Left hindlimb (tissue), 1 donor: ENCODE results near the gene AP3D1.

Experiments
- DNase-seq: peaks from one replicate; pipeline ENCODE4 v3.0.0-alpha.2; 2018

Gene AP3D1

GRCh38 chr19:2058570-2059421, 92.6 kb downstream of the AP3D1 start:
- no peak for DNase-seq

DNA sequence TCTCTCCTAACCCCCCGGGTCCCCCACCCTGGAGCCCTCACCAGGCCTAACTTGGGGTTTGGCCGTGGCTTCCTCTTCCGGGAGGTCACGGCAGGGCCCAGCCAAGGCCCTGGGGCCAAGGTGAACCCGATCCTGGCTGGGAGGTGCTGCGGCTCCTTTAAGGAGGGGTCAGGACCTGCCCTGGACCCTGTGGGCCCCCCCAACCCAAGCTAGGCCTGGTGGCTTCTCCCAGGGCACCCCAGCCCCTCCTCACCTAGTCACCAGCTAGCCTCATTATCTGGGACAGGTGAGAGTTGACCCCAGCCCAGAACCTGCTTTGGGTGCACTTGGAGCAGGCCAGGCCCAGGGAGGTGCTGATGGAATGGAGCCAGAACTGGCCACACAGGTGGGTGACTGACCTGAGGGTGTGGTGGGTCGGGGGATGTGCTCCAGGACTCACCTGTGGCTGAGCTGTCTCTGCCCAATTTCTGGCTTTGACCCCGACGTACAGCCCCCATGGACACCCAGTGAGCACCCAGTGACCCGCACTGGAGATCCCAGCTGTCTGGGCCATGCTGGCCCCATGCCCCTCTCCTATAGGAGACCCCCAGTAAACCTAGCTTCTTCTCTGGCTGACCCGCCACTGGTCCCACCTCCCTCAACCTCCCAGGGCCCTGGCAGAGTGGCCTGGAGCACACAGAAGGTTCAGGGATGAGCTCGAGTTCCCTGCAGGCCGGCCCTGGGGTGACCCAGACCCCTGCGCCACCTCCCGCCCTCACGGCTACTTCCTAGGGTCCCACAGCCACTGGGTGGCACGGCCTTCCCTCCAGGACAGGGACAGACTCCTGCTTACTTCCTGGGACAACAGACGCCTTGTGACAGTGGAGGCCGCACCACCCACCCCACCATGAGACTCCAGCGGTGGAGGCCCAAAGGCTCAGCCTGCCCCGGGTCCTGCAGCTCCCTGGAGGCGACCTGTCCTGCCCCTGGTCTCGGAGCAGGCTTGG, 93.6 kb downstream of the AP3D1 start:
- DNase-seq = no peak

- DNase-seq = no peak
These were observed 94.6 kb downstream of the AP3D1 start for GRCh38 chr19:2056837-2057192.

DNA sequence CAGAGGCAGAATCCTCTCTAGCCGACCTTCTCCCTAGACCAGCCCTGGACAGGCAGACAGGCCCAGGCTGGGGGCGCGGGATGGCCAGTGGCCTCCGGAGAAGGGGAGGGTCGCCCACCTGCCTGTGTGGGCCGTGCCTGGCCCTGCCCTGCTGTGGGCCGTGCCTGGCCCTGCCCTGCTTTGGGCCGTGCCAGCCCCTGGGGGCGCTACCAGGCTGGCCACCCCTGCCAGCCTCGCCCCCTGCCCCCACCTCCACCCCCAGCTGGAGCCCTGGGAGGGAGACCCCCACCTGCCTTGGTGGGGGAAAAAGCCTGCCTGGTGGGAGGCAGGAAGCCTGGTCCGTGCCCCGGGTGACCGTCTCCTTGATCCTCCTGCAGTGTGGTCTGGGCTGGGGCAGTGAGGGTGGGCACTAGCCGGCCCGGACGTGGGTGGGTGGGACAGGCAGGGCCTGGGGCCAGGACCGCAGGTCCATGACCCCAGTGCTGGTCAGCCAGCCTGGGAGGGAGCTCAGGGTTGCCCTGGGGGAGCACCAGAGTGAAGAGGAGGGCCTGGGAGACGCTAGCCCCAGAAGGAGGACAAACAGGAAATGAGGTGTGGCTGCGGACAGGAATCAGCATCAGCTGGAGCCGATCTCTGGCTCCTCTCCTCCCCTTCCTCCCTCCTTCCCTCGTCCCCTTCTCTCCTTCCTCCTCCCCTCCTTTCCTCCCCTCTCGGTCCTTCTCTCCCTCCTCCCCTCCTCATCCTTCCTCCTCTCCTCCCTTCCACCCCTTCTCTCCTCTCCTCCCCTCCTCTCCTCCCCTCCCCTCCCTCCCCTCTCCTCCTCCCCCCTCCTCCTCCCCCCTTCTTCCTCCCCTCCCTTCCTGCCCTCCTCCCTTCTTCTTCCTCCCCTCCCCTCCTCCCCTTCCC, 95.2 kb downstream of the AP3D1 start:
- peak; percentile 77 for DNase-seq

DNA sequence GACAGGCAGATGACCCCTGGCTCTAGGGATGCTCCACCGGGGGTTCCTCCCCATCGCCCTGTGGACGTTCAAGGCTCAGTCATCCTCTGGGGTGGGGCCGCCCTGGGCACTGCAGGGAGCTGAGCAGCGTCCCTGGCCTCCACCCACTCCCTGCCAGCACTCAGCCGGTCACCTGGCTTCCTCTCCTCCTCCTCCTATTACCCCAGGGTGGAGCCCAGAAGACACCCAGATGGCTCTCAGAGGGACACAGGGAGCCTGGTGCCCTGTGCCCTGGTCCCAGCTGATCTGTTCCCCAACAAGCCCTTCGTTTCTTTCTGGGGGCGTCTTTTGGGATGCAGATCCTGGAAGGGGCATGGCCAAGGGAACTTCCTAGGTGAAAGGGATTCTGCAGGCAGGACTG, 96.6 kb downstream of the AP3D1 start:
- no peak for DNase-seq

DNA sequence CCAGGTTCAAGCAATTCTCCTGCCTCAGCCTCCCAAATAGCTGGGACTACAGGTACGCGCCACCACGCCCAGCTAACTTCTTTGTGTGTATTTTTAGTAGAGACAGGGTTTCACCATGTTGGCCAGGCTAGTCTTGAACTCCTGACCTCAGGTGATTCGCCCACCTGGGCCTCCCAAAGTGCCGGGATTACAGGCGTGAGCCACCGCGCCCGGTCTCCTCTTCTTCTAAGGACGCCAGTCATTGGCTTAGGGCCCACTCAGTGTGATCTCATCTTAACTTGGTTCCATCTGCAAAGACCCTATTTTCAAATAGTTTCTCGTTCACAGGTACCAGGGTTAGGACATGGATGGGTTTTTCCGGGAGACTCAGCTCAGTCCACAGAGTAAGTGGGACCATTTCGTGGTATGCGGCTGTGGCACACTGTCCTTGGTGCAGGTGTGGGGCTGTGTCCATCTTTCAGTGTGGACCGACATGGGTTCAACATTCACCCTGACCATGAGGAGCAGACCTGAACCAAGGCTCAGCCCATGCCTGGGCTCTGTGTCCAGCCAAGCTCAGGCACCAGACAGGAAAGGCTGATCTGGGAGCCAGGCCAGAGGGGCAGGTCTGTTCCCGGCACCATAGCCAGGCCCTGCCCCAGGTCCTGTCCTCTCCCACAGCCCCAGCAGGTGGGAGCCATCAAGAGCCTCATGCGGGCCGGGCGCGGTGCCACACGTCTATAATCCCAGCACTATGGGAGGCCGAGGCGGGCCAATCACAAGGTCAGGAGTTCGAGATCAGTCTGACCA, 97.6 kb downstream of the AP3D1 start:
- DNase-seq = no peak

DNA sequence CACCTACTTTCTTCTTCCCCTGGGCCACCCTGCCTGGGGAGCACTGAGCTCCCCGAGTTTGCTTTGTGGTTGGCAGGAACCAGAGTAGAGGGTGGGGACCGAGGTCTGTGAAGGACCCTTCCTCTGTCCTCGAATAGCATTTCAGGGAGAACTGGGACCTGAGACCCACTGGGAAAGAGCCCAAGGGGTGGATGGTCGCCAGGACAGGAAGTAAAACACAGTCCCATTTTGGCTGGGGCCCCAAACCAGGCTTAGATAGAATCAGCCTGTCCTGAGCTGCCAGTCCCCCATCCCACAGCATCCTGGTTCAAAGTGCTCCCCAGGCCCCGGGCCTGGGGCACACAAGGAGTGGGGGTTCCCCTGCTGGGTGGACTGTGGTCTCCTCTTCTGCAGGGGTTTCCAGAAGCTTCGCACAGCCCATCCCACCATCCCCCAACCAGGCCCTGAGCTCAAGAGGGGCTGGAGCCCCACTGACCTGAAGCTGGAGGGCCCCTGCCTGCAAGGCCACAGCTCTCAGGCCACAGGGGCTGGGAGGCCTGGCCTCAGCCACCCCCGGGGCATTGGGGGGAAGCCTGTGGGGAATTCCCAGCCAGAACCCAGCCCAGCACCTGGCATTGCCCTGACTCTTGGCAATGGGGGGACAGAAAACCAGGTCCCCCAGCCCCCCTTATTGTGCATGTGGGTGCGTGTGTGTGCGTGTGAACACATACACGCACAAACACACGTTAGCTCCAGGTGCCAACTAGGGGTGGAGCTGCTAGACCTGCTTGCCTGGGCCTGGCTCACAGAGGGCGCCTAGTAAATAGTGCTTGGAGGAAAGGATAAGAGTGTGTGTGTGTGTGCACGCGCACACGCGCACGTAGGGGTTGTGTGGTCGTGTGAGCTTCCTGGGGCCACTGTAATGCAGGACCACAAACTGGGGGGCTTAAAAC, 99.3 kb downstream of the AP3D1 start:
- no peak for DNase-seq

DNA sequence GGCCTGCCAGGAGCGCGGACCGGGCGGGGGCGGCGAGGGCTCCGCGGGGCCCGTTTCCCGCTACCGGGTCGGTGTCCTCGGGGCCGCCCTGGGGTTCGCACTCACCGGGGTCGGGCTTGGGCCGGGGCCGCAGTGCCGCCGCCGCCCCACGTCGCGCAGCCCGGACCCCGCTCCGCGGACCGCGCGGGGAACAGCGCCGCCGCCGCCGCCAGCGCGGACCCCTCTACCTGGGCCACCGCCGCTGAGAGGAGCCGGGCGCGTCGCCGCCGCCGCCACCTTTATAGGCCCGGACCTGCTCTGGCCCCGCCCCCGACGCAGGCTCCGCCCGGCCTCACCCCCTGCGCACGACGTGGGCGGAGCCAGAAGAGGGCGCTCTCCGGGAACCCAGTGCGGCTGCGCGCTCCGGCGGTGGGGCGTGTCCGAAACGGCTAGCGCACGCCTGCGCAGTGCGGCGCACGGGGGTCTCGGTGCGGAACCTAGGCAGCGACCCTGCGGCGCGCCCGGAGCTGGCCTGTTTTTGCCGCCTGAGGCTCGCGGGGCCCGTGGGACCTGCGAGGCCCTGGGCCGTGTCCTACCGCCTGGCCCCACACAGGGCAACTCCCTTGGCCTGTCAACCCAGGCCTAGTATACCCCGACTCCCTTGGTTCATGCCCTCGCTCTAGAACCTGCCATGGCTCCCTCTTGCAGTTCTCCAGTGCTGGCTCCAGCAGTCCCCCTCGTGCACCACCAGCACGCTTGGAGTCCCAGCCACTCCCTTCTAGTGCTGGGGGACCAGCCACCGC, 100.2 kb downstream of the AP3D1 start, which contains the start of gene MKNK2:
Gene MKNK2 (minus strand): TSS at position 254 of the 782 bp plus-strand sequence. CDS start 393 bp downstream, outside the sequence.
- DNase-seq = peak; percentile 93
